ENCODE results near the gene DDOST. TPM values are rescaled to one million over a fixed set of nuclear protein-coding genes. Genes with fewer than 3 reads are reported as not detected.

Gene DDOST
- total and polyA plus RNA-seq, 12 donors, result 123 to 349 (median 202) TPM

GRCh38 chr1:20701446-20701845, 40.3 kb upstream of the DDOST start:
- WGBS, 4 donors, result 78 to 83% (median 79%) methylated on average over 9 of the region's 9 CpGs
- H3K27me3 ChIP-seq, result no peaks in the 10 kb centered on the region
- intact Hi-C loops (cut with DNase I), result no loop called here
- no peaks in the 10 kb centered on the region for H3K9me3 ChIP-seq (replicated peaks in 1 of 3)
- peaks cover 0 to 5% of the 10 kb centered on the region in 2 donors for H3K4me1 ChIP-seq (replicated peaks in 1 of 2)
- H3K27ac ChIP-seq, result no peak overlapping the region
- DNase-seq, result no peak
- H3K36me3 ChIP-seq (replicated peaks in 1 of 2), result no peaks in the 10 kb centered on the region
- TF ChIP-seq POLR2A (IDR thresholded peaks at IDR 0.05), result no peak
- no peak for TF ChIP-seq CTCF (IDR thresholded peaks at IDR 0.05)
- no peak overlapping the region for H3K4me3 ChIP-seq

DNA sequence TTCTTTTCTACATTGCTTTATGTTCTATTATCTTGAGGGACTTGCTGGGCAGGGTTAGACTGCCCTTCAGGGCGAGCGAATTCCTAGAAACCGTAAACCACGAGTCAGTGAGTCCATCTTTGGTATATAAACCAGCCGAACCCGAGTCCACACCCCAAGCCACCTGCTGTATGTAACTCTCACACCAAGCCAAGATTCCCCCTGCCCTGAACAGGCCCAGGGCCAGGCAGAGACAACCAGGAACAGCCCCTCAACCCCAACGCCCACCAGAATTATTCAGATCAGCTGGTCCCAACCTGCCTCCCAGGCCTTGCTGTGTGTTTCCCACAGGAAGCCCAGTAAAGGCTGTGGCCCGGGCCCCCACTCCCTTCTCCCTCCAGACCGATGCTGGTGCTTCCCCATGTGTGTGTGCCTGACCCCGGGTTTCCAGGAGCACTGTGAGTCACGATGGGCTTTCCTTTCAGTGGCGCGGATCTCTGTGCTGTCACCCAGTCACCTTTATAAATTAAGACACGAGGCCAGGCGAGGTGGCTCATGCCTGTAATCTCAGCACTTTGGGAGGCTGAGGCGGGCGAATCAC, 39.6 kb upstream of the DDOST start:
- peaks cover 0 to 5% of the 10 kb centered on the region in 2 donors for H3K4me1 ChIP-seq (replicated peaks in 1 of 2)
- no peak overlapping the region for H3K27ac ChIP-seq
- 84 to 92% (median 89%) methylated on average over 11 to 17 of the region's 17 CpGs for WGBS, 4 donors
- intact Hi-C loops (cut with DNase I), result no loop called here
- H3K36me3 ChIP-seq (replicated peaks in 1 of 2), result no peaks in the 10 kb centered on the region
- no peak for DNase-seq
- no peaks in the 10 kb centered on the region for H3K27me3 ChIP-seq
- TF ChIP-seq POLR2A (IDR thresholded peaks at IDR 0.05) (no peak), CTCF (IDR thresholded peaks at IDR 0.05) (no peak)
- no peak overlapping the region for H3K4me3 ChIP-seq
- H3K9me3 ChIP-seq (replicated peaks in 1 of 3), result no peaks in the 10 kb centered on the region

DNA sequence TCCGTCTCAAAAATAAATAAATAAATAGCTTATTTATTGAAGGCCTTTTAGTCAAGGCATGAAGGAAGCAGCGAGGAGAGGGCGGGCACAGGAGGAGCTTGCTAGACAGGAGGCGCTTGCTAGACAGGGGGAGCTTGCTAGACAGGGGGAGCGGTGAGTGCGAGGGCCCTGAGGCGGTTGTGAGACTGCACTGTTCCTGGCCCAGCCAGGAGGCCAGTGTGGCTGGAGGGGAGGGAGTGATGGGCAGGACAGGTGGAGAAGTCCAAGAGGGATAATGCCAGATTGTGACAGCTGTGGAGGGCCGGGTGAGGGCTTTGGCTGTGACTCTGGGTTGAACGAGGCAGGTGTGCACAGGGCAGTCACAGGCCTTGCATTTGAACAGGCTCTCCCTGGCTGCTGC, 38.4 kb upstream of the DDOST start:
- intact Hi-C loops (cut with DNase I), result loop anchor here (5.0 kb wide), 1 partner anchor 493 kb away; no protein-coding TSS in a partner anchor
- TF ChIP-seq CTCF (IDR thresholded peaks at IDR 0.05) (no peak), POLR2A (IDR thresholded peaks at IDR 0.05) (no peak)
- Histone ChIP-seq H3K27me3 (no peaks in the 10 kb centered on the region), H3K9me3 (replicated peaks in 1 of 3) (no peaks in the 10 kb centered on the region), H3K4me3 (no peak overlapping the region), H3K36me3 (replicated peaks in 1 of 2) (no peaks in the 10 kb centered on the region), H3K4me1 (replicated peaks in 1 of 2) (peaks cover 0 to 5% of the 10 kb centered on the region in 2 donors), H3K27ac (no peak overlapping the region)
- 88 to 93% (median 90%) methylated on average over 9 of the region's 9 CpGs for WGBS, 4 donors
- DNase-seq, result no peak

- no peak for DNase-seq
- H3K36me3 ChIP-seq (replicated peaks in 1 of 2), result no peaks in the 10 kb centered on the region
- no peaks in the 10 kb centered on the region for H3K9me3 ChIP-seq (replicated peaks in 1 of 3)
- intact Hi-C loops (cut with DNase I), result loop anchor here (5.0 kb wide), 1 partner anchor 494 kb away; no protein-coding TSS in a partner anchor
- H3K4me1 ChIP-seq (replicated peaks in 1 of 2), result peaks cover 0 to 5% of the 10 kb centered on the region in 2 donors
- H3K27me3 ChIP-seq, result no peaks in the 10 kb centered on the region
- no peak overlapping the region for H3K27ac ChIP-seq
- WGBS, 4 donors, result 83 to 88% (median 85%) methylated on average over 18 of the region's 18 CpGs
- TF ChIP-seq POLR2A (IDR thresholded peaks at IDR 0.05) (no peak), CTCF (IDR thresholded peaks at IDR 0.05) (no peak)
- H3K4me3 ChIP-seq, result no peak overlapping the region
Measured at GRCh38 chr1:20698195-20698910, 37.2 kb upstream of the DDOST start.

Data from adrenal gland (tissue), 12 donors.